H1 (cell line): Measurements from ENCODE around the gene PC.

Experiments
- ATF2 ChIP-seq: IDR thresholded peaks from 2 replicates; pipeline ENCODE4 v1.6.1; 2012; ENCODE audit warnings: low read length, inconsistent platforms
- CREB1 ChIP-seq: IDR thresholded peaks from 2 replicates; pipeline ENCODE4 v1.6.1; 2012; ENCODE audit warnings: inconsistent platforms
- CTCF ChIP-seq, 3 experiments: IDR thresholded peaks; 1 replicate in 2 of 3; 2 replicates in 1 of 3; pipeline versions ENCODE4 v1.5.1 to v1.6.1; 2011; ENCODE audit warnings: low read length in 3 of 3, mild to moderate bottlenecking in 3 of 3, inconsistent platforms in 2 of 3, low read depth in 1 of 3, moderate library complexity in 1 of 3; ENCODE audit not compliant: insufficient read depth in 1 of 3; ENCODE audit errors: control extremely low read depth in 1 of 3
- EP300 ChIP-seq, 2 experiments: IDR thresholded peaks; 1 replicate in 1 of 2; 2 replicates in 1 of 2; pipeline ENCODE4 v1.6.1; 2011 to 2012; ENCODE audit warnings: low read depth in 2 of 2, low read length in 2 of 2, mild to moderate bottlenecking in 2 of 2, borderline replicate concordance in 1 of 2, inconsistent platforms in 1 of 2, moderate library complexity in 1 of 2
- EZH2 ChIP-seq: fragments of 200-600 bp; sonication (generic); IDR thresholded peaks from 2 replicates; pipeline ENCODE4 v1.7.1; 2012; ENCODE audit warnings: low read depth, mild to moderate bottlenecking, moderate library complexity, low read length, inconsistent platforms; ENCODE audit not compliant: severe bottlenecking
- HDAC2 ChIP-seq, 2 experiments: fragments of 300-600 bp in 1 of 2; sonication (generic) in 1 of 2; IDR thresholded peaks; 2 replicates each; pipeline ENCODE4 v1.6.1; 2011 to 2012; ENCODE audit warnings: low read depth in 2 of 2, low read length in 2 of 2, mild to moderate bottlenecking in 2 of 2, moderate library complexity in 2 of 2, borderline replicate concordance in 1 of 2, inconsistent platforms in 1 of 2
- SP1 ChIP-seq: IDR thresholded peaks from 2 replicates; pipeline ENCODE4 v1.6.1; 2011; ENCODE audit warnings: low read depth, low read length
- SUZ12 ChIP-seq: fragments of 200-600 bp; sonication (generic); IDR thresholded peaks from 2 replicates; pipeline ENCODE4 v1.6.1; 2012; ENCODE audit warnings: mild to moderate bottlenecking, inconsistent platforms, low read length, moderate library complexity, mixed read lengths
- YY1 ChIP-seq: IDR thresholded peaks from 2 replicates; pipeline ENCODE4 v1.6.1; 2011; ENCODE audit warnings: low read depth, mild to moderate bottlenecking, low read length

- no peak for TF ChIP-seq SP1
- TF ChIP-seq CTCF (IDR thresholded peaks at IDR 0.05; ENCODE audit: control extremely low read depth in 1 of 3, insufficient read depth in 1 of 3, low read depth in 1 of 3, low read length in 3 of 3), result no peak
- no peak for TF ChIP-seq CREB1
- no peak for TF ChIP-seq SUZ12
- no peak for TF ChIP-seq EP300 (IDR thresholded peaks at IDR 0.05; ENCODE audit: borderline replicate concordance in 1 of 2, low read depth in 2 of 2, low read length in 2 of 2)
- TF ChIP-seq EZH2, result no peak
- TF ChIP-seq ATF2, result no peak
- no peak for TF ChIP-seq YY1
- no peak for TF ChIP-seq HDAC2 (IDR thresholded peaks at IDR 0.05; ENCODE audit: borderline replicate concordance in 1 of 2, low read depth in 2 of 2, low read length in 2 of 2)
Observed at GRCh38 chr11:66924272-66924671, 33.9 kb downstream of the PC start.
